Fibroblast of mammary gland (primary cell): ENCODE results near the gene ESPL1.

Source experiments
- DNase-seq: peaks from one replicate; pipeline ENCODE4 v3.0.0-alpha.2; 2010; ENCODE audit warnings: low read depth
- H3K4me3 ChIP-seq: 2 replicates; pipeline ENCODE4 v1.5.1; 2011; ENCODE audit warnings: low read depth, mild to moderate bottlenecking, low read length, moderate library complexity; ENCODE audit not compliant: control insufficient read depth
- CTCF ChIP-seq: conservative IDR thresholded peaks from 2 replicates; pipeline ENCODE4 v1.5.1; 2011; ENCODE audit warnings: low read depth, low read length, inconsistent platforms; ENCODE audit not compliant: control insufficient read depth, insufficient read depth

ESPL1 gene

GRCh38 chr12:53221203-53222080 is 46.7 kb upstream of the ESPL1 start:
- TF ChIP-seq CTCF = no peak
- peak; percentile 30 for DNase-seq
- H3K4me3 ChIP-seq = peak overlapping the region; percentile 49

- no peak overlapping the region for H3K4me3 ChIP-seq
- DNase-seq = peak; percentile 46
- no peak for TF ChIP-seq CTCF
Measured at GRCh38 chr12:53222170-53222721, 45.9 kb upstream of the ESPL1 start.

GRCh38 chr12:53222806-53223261 is 45.3 kb upstream of the ESPL1 start:
- TF ChIP-seq CTCF = no peak
- DNase-seq = no peak
- H3K4me3 ChIP-seq = no peak overlapping the region

- DNase-seq = peak; percentile 40
- no peak for TF ChIP-seq CTCF
- H3K4me3 ChIP-seq = no peak overlapping the region
Measured at GRCh38 chr12:53223389-53224060, 44.6 kb upstream of the ESPL1 start.

GRCh38 chr12:53224061-53224896 is 43.8 kb upstream of the ESPL1 start:
- no peak for DNase-seq
- peak; percentile 21 for TF ChIP-seq CTCF
- H3K4me3 ChIP-seq = no peak overlapping the region

GRCh38 chr12:53224897-53225634 is 43.0 kb upstream of the ESPL1 start:
- no peak overlapping the region for H3K4me3 ChIP-seq
- TF ChIP-seq CTCF = no peak
- no peak for DNase-seq
